Measurements from ENCODE around the gene MCEE. TPM values are rescaled to one million over a fixed set of nuclear protein-coding genes. Genes with fewer than 3 reads are reported as not detected.

Gene MCEE
- total RNA-seq, 6 donors from 2014 or later = 6.8 to 37.7 (median 18.6) TPM

- TF ChIP-seq POLR2A (IDR thresholded peaks at IDR 0.05) (no peak), EP300 (IDR thresholded peaks at IDR 0.05) (no peak), POLR2AphosphoS5 (IDR thresholded peaks at IDR 0.05) (no peak)
- TF ChIP-seq, protein P1, sequence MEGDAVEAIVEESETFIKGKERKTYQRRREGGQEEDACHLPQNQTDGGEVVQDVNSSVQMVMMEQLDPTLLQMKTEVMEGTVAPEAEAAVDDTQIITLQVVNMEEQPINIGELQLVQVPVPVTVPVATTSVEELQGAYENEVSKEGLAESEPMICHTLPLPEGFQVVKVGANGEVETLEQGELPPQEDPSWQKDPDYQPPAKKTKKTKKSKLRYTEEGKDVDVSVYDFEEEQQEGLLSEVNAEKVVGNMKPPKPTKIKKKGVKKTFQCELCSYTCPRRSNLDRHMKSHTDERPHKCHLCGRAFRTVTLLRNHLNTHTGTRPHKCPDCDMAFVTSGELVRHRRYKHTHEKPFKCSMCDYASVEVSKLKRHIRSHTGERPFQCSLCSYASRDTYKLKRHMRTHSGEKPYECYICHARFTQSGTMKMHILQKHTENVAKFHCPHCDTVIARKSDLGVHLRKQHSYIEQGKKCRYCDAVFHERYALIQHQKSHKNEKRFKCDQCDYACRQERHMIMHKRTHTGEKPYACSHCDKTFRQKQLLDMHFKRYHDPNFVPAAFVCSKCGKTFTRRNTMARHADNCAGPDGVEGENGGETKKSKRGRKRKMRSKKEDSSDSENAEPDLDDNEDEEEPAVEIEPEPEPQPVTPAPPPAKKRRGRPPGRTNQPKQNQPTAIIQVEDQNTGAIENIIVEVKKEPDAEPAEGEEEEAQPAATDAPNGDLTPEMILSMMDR (IDR thresholded peaks at IDR 0.05) = peak; percentile 33 to 64 (median 56)
- WGBS, 2 donors = 11% methylated on average over 15 to 16 of the region's 16 CpGs
- Histone ChIP-seq H3K27me3 (no peaks in the 10 kb centered on the region), H3K4me3 (peak overlapping the region in 2 of 4 donors; percentile 17 to 21), H3K36me3 (no peaks in the 10 kb centered on the region), H3K9me3 (no peaks in the 10 kb centered on the region), H3K27ac (no peak overlapping the region), H3K4me1 (peaks cover 6 to 7% (median 7%) of the 10 kb centered on the region in 4 donors)
- ATAC-seq (ENCODE audit: low FRiP score in 2 of 2) = peak; percentile 73 to 83
- DNase-seq = peak in 1 of 2 donors; percentile 37
Observed at GRCh38 chr2:71157124-71157793, 27.2 kb upstream of the MCEE start.

GRCh38 chr2:71156573-71156972, 26.5 kb upstream of the MCEE start:
- Histone ChIP-seq H3K4me1 (peaks cover 6 to 7% (median 7%) of the 10 kb centered on the region in 4 donors), H3K9me3 (no peaks in the 10 kb centered on the region), H3K36me3 (no peaks in the 10 kb centered on the region), H3K27ac (no peak overlapping the region), H3K27me3 (no peaks in the 10 kb centered on the region), H3K4me3 (no peak overlapping the region)
- ATAC-seq (ENCODE audit: low FRiP score in 2 of 2) (peak in 1 of 2 donors; percentile 16), DNase-seq (no peak)
- 41 to 61% methylated on average over 6 of the region's 6 CpGs for WGBS, 2 donors
- TF ChIP-seq, protein P1 (IDR thresholded peaks at IDR 0.05) = no peak
- no peak for TF ChIP-seq EP300 (IDR thresholded peaks at IDR 0.05)
- TF ChIP-seq POLR2AphosphoS5 (IDR thresholded peaks at IDR 0.05) = no peak
- TF ChIP-seq POLR2A (IDR thresholded peaks at IDR 0.05) = no peak

GRCh38 chr2:71155846-71156245, 25.8 kb upstream of the MCEE start:
- no peak for TF ChIP-seq POLR2A (IDR thresholded peaks at IDR 0.05)
- TF ChIP-seq EP300 (IDR thresholded peaks at IDR 0.05) = no peak
- TF ChIP-seq, protein P1 (IDR thresholded peaks at IDR 0.05) = no peak
- TF ChIP-seq POLR2AphosphoS5 (IDR thresholded peaks at IDR 0.05) = no peak
- no peaks in the 10 kb centered on the region for H3K9me3 ChIP-seq

GRCh38 chr2:71154798-71155197, 24.8 kb upstream of the MCEE start:
- H3K36me3 ChIP-seq = peaks cover under 1 to 10% (median 7%) of the 10 kb centered on the region in 4 donors
- peaks cover 6 to 7% (median 7%) of the 10 kb centered on the region in 4 donors for H3K4me1 ChIP-seq
- TF ChIP-seq, protein P1 (IDR thresholded peaks at IDR 0.05) = no peak
- TF ChIP-seq POLR2AphosphoS5 (IDR thresholded peaks at IDR 0.05) (no peak), POLR2A (IDR thresholded peaks at IDR 0.05) (no peak), EP300 (IDR thresholded peaks at IDR 0.05) (no peak)
- H3K27me3 ChIP-seq = no peaks in the 10 kb centered on the region
- ATAC-seq (ENCODE audit: low FRiP score in 2 of 2) (no peak), DNase-seq (no peak)
- H3K9me3 ChIP-seq = no peaks in the 10 kb centered on the region
- no peak overlapping the region for H3K4me3 ChIP-seq
- no peak overlapping the region for H3K27ac ChIP-seq
- 69 to 70% methylated on average over 3 to 6 of the region's 6 CpGs for WGBS, 2 donors

More at GRCh38 chr2:71155846-71156245, 25.8 kb upstream of the MCEE start:
- peaks cover 6 to 7% (median 7%) of the 10 kb centered on the region in 4 donors for H3K4me1 ChIP-seq
- DNase-seq (no peak), ATAC-seq (ENCODE audit: low FRiP score in 2 of 2) (no peak)
- H3K4me3 ChIP-seq = no peak overlapping the region
- H3K36me3 ChIP-seq = no peaks in the 10 kb centered on the region
- H3K27ac ChIP-seq = no peak overlapping the region
- WGBS, 2 donors = 81 to 92% methylated on average over 4 of the region's 4 CpGs
- H3K27me3 ChIP-seq = no peaks in the 10 kb centered on the region
